ENCODE data around the gene POP4. TPM values are rescaled to one million over a fixed set of nuclear protein-coding genes. Genes with fewer than 3 reads are reported as not detected.

The POP4 gene
- total and polyA plus RNA-seq, 2 of the 8 experiments (the other 6 are each of a cell fraction or from before 2014, with no cell fraction given) = 29.1 to 41.5 TPM

GRCh38 chr19:29596885-29597525, 9.1 kb upstream of the POP4 start:
- DNase-seq (ENCODE audit: low read depth in 1 of 2, low spot score in 2 of 2) (no peak), FAIRE-seq (no peak)
- Histone ChIP-seq H2BK5ac (ENCODE audit: low read depth, low read length) (no peak overlapping the region; the same call in 1 of the 2 replicates), H3K27ac (ENCODE audit: low read depth, low read length) (no peak overlapping the region), H2BK20ac (ENCODE audit: low read length) (no peak overlapping the region), H4K20me1 (replicated peaks in 1 of 2; ENCODE audit: control insufficient read depth in 1 of 2, insufficient read depth in 2 of 2, low read length in 2 of 2) (no peaks in the 10 kb centered on the region), H3K36me3 (ENCODE audit: control insufficient read depth in 2 of 4, insufficient read depth in 4 of 4, low read length in 3 of 4) (no peaks in the 10 kb centered on the region), H3K14ac (ENCODE audit: insufficient read length) (no peak overlapping the region), H2BK120ac (replicated peaks; ENCODE audit: low read depth, low read length) (no peak overlapping the region), H2BK15ac (ENCODE audit: low read length) (no peak overlapping the region), H3K4ac (replicated peaks; ENCODE audit: insufficient read length, low read depth, low read length) (no peak overlapping the region), H3K4me3 (ENCODE audit: extremely low read depth in 1 of 4, insufficient read depth in 2 of 4, low read depth in 3 of 4, low read length in 4 of 4) (no peak overlapping the region), H3K23me2 (ENCODE audit: low read depth, low read length) (0 out of 2 replicates have a peak, but pooled peaks cover 1% of the 10 kb centered on the region), H3K27me3 (replicated peaks in 1 of 4; ENCODE audit: control insufficient read depth in 3 of 4, extremely low read depth in 1 of 4, insufficient read depth in 3 of 4, low read length in 3 of 4) (peaks cover 0 to 2% (median 0%) of the 10 kb centered on the region in 4 experiments; a peak in 3 of 7 replicates), H2BK12ac (ENCODE audit: low read depth, low read length) (no peak overlapping the region), H3K9ac (replicated peaks in 1 of 4; ENCODE audit: extremely low read depth in 1 of 4, low read depth in 3 of 4, low read length in 3 of 4) (no peak overlapping the region), H4K8ac (ENCODE audit: extremely low read depth, insufficient read depth, low read length) (no peak overlapping the region), H3K4me2 (ENCODE audit: insufficient read depth in 1 of 2, low read depth in 2 of 2, low read length in 2 of 2) (peak overlapping the region in 1 of 2 experiments; percentile 74; a peak in 2 of 4 replicates), H3K23ac (ENCODE audit: insufficient read length) (no peak overlapping the region), H4K5ac (ENCODE audit: insufficient read length, low read depth, low read length) (no peak overlapping the region), H4K91ac (replicated peaks; ENCODE audit: insufficient read length, low read length) (no peak overlapping the region), H3K79me1 (ENCODE audit: low read depth, low read length) (no peaks in the 10 kb centered on the region), H3K18ac (ENCODE audit: extremely low read depth, low read length) (no peak overlapping the region), H3K56ac (replicated peaks; ENCODE audit: insufficient read length, low read depth, low read length) (no peak overlapping the region), H3K9me3 (ENCODE audit: insufficient read depth in 2 of 2, low read depth in 1 of 2, low read length in 1 of 2) (no peaks in the 10 kb centered on the region), H2AFZ (ENCODE audit: low read length) (no peak overlapping the region), H2AK5ac (ENCODE audit: low read depth, low read length) (no peak overlapping the region), H3K79me2 (ENCODE audit: control insufficient read depth in 1 of 2, insufficient read depth in 2 of 2, low read length in 2 of 2) (no peaks in the 10 kb centered on the region), H3K4me1 (replicated peaks in 1 of 4; ENCODE audit: control insufficient read depth in 3 of 4, insufficient read depth in 4 of 4, low read length in 3 of 4) (peaks cover 3 to 15% (median 13%) of the 10 kb centered on the region in 4 experiments; a peak in 6 of 7 replicates)
- WGBS, 2 experiments (ENCODE audit: extremely low coverage in 1 of 2, insufficient coverage in 1 of 2, insufficient read length in 1 of 2, insufficient replicate concordance in 2 of 2, low coverage in 1 of 2, low lambda C conversion rate in 2 of 2, missing lambda C conversion rate in 1 of 2) = 71% methylated on average over 9 of the region's 9 CpGs; no CpG with 5 or more reads in 1 of the 2 experiments
- TF ChIP-seq JUN (IDR thresholded peaks at IDR 0.05; ENCODE audit: low read depth, low read length) = no peak
- TF ChIP-seq RAD21 (IDR thresholded peaks at IDR 0.05 in 1 of 2, conservative IDR thresholded peaks at IDR 0.05 in 1 of 2; ENCODE audit: low read depth in 2 of 2, low read length in 2 of 2) = peak; percentile 87
- TF ChIP-seq CTCF (IDR thresholded peaks at IDR 0.05; ENCODE audit: control extremely low read depth in 1 of 3, insufficient read depth in 1 of 3, low read depth in 1 of 3, low read length in 3 of 3) = peak; percentile 13 to 61 (median 58)
- no peak for TF ChIP-seq RFX5 (IDR thresholded peaks at IDR 0.05; ENCODE audit: borderline replicate concordance, low read depth, low read length)
- TF ChIP-seq KDM1A (IDR thresholded peaks at IDR 0.05; ENCODE audit: borderline replicate concordance, low read length) = no peak
- ChIA-PET POLR2A (ENCODE audit: partially characterized antibody) (interaction anchor here (1.1 to 1.3 kb wide), 2 partner anchors 9 to 10 kb away, joined by 3 to 9 read pairs; partner anchors contain the start of gene POP4), CTCF (ENCODE audit: partially characterized antibody) (interaction anchor here (0.6 to 7.1 kb wide), 21 partner anchors 9 to 477 kb away, joined by 3 to 42 read pairs (median 4); partner anchors contain the start of gene POP4)
